H1 (cell line): ENCODE data around the gene CP. TPM values are rescaled to one million over a fixed set of nuclear protein-coding genes. Genes with fewer than 3 reads are reported as not detected.

ENCODE experiments used
- BRCA1 ChIP-seq: IDR thresholded peaks from 2 replicates; pipeline ENCODE4 v1.6.1; 2012; ENCODE audit warnings: low read depth, low read length, improper control_type of control experiment
- CBX5 ChIP-seq: fragments of 300-800, 300-1000 bp; sonication (generic); IDR thresholded peaks from 2 replicates; pipeline ENCODE4 v1.7.1; 2016; ENCODE audit warnings: antibody characterized with exemption, low read length, low read depth
- EP300 ChIP-seq, 2 experiments: IDR thresholded peaks; 1 replicate in 1 of 2; 2 replicates in 1 of 2; pipeline ENCODE4 v1.6.1; 2011 to 2012; ENCODE audit warnings: low read depth in 2 of 2, low read length in 2 of 2, mild to moderate bottlenecking in 2 of 2, borderline replicate concordance in 1 of 2, inconsistent platforms in 1 of 2, moderate library complexity in 1 of 2
- NANOG ChIP-seq: IDR thresholded peaks from 2 replicates; pipeline ENCODE4 v1.6.1; 2011; ENCODE audit warnings: low read length, low read depth, mild to moderate bottlenecking, inconsistent platforms; ENCODE audit not compliant: insufficient read depth, poor library complexity, severe bottlenecking
- POLR2A ChIP-seq, 2 experiments: IDR thresholded peaks; 1 replicate in 1 of 2; 2 replicates in 1 of 2; pipeline ENCODE4 v1.6.1; 2011; ENCODE audit warnings: low read depth in 2 of 2, low read length in 2 of 2, mild to moderate bottlenecking in 2 of 2; ENCODE audit errors: control extremely low read depth in 1 of 2
- SIN3A ChIP-seq, 2 experiments: IDR thresholded peaks in 1 of 2; conservative IDR thresholded peaks in 1 of 2; 2 replicates each; pipeline ENCODE4 v1.6.1; 2011 to 2012; ENCODE audit warnings: low read length in 2 of 2, improper control_type of control experiment in 1 of 2, low read depth in 1 of 2, mild to moderate bottlenecking in 1 of 2
- SP4 ChIP-seq: IDR thresholded peaks from 2 replicates; pipeline ENCODE4 v1.6.1; 2012; ENCODE audit warnings: low read length, inconsistent platforms
- TAF1 ChIP-seq: IDR thresholded peaks from 2 replicates; pipeline ENCODE4 v1.6.1; 2011; ENCODE audit warnings: mild to moderate bottlenecking, low read depth, low read length
- polyA plus RNA-seq, 7 experiments: library from polyadenylated mRNA; depleted of rRNA in 3 of 7; stranded (reverse) in 5 of 7; unstranded in 2 of 7; fragments of >200 nt in 5 of 7; fragments of 200-250 nt in 2 of 7; gene quantifications; 1 replicate in 5 of 7; 2 replicates in 1 of 7; 4 replicates in 1 of 7; pipeline versions ENCODE4 v1.2.1 to v1.2.3, GENCODE V29; 2011 to 2013; ENCODE audit warnings: missing spikeins in 2 of 7, mixed read lengths in 2 of 7
- total RNA-seq: library from RNA; stranded (reverse); fragmentation: NEBNext Ultra II Directional; extraction: Animal tissue kit (Norgen Biotek cat#: 25700); gene quantifications from 2 replicates; pipeline ENCODE4 v1.2.1, GENCODE V29; 2021
- TF ChIP-seq, protein P1 (sequence below): IDR thresholded peaks from 2 replicates; pipeline ENCODE4 v1.6.1; 2012; ENCODE audit warnings: inconsistent platforms

CP gene
- total and polyA plus RNA-seq, 2 of the 8 experiments (the other 6 are each of a cell fraction or from before 2014, with no cell fraction given), result 0.32 to 2.6 TPM

DNA sequence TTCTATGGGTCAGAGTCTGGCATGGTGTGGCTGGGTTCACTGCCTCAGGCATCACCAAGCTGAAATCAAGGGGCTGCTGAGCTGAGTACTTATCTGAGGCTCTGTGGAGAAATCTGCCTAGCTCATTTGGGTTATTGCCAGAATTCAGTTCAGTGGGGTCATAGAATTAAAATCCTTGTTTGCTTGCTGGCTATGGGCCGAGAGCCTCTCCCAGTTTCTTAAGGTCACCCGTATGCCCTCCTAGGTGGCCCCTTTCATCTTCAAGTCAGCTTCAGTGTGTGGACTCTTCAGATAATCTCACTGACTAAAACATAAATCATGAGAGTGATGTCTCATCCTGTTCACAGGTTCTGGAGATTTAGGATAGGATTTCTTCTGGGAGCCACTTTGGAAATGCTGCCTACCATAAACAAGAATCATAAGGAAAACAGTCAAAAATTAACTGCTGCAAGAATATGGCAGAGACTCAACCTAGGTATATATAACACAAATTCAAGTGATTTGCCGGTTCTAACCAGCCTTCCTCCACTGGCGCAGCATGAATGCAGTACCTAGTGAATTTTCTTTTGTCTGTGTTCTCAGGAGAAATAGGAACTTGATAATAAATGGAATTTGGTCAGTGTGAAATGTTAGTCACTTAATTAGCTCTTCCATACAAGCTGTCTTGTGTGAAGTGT lies 5.3 kb downstream of the CP start (continued):
- TF ChIP-seq, protein P1, sequence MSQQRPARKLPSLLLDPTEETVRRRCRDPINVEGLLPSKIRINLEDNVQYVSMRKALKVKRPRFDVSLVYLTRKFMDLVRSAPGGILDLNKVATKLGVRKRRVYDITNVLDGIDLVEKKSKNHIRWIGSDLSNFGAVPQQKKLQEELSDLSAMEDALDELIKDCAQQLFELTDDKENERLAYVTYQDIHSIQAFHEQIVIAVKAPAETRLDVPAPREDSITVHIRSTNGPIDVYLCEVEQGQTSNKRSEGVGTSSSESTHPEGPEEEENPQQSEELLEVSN, result no peak
- TF ChIP-seq BRCA1 (no peak), SIN3A (conservative IDR thresholded peaks at IDR 0.05 in 1 of 2, IDR thresholded peaks at IDR 0.05 in 1 of 2; ENCODE audit: low read depth in 1 of 2, low read length in 2 of 2) (no peak), EP300 (IDR thresholded peaks at IDR 0.05; ENCODE audit: borderline replicate concordance in 1 of 2, low read depth in 2 of 2, low read length in 2 of 2) (no peak), NANOG (no peak), SP4 (no peak), CBX5 (no peak), POLR2A (IDR thresholded peaks at IDR 0.05; ENCODE audit: control extremely low read depth in 1 of 2, low read depth in 2 of 2, low read length in 2 of 2) (no peak), TAF1 (no peak)
